HG03196 (cell line): Measurements from ENCODE around the gene HSD17B12.

ENCODE experiments used
- ATAC-seq: cut with Tn5 transposase; IDR thresholded peaks from one replicate; pipeline ENCODE4 v1.9.1; 2021; ENCODE audit not compliant: unreplicated experiment

Gene HSD17B12

GRCh38 chr11:43856993-43857392 lies 176.5 kb downstream of the HSD17B12 start:
- no peak for ATAC-seq

- no peak for ATAC-seq
These were observed 180.6 kb downstream of the HSD17B12 start for GRCh38 chr11:43861141-43861540.

- no peak for ATAC-seq
These were observed 186.0 kb downstream of the HSD17B12 start for GRCh38 chr11:43866520-43866919.

GRCh38 chr11:43866969-43867368 lies 186.4 kb downstream of the HSD17B12 start:
- ATAC-seq = no peak

GRCh38 chr11:43868852-43869567 lies 188.5 kb downstream of the HSD17B12 start:
- ATAC-seq = peak; percentile 100

GRCh38 chr11:43871051-43871450 lies 190.5 kb downstream of the HSD17B12 start:
- no peak for ATAC-seq

GRCh38 chr11:43872995-43873394 lies 192.5 kb downstream of the HSD17B12 start:
- ATAC-seq = no peak

GRCh38 chr11:43874078-43874477 lies 193.5 kb downstream of the HSD17B12 start:
- no peak for ATAC-seq

- peak; percentile 60 for ATAC-seq
These were observed 194.2 kb downstream of the HSD17B12 start for GRCh38 chr11:43874738-43875137.

- no peak for ATAC-seq
These were observed 199.5 kb downstream of the HSD17B12 start for GRCh38 chr11:43879789-43880639.

- peak; percentile 99 for ATAC-seq
These were observed 200.2 kb downstream of the HSD17B12 start, which contains the start of gene ALKBH3 for GRCh38 chr11:43880640-43881159. Gene ALKBH3 (plus strand): TSS chr11:43880831. CDS start chr11:43882653, 1,822 bp downstream.

GRCh38 chr11:43892851-43893250 lies 212.3 kb downstream of the HSD17B12 start:
- ATAC-seq = no peak

GRCh38 chr11:43894546-43894945 lies 214.0 kb downstream of the HSD17B12 start:
- ATAC-seq = no peak

GRCh38 chr11:43895601-43896000 lies 215.1 kb downstream of the HSD17B12 start:
- no peak for ATAC-seq

GRCh38 chr11:43898574-43898973 lies 218.0 kb downstream of the HSD17B12 start:
- no peak for ATAC-seq

- no peak for ATAC-seq
These were observed 218.6 kb downstream of the HSD17B12 start for GRCh38 chr11:43899094-43899493.

GRCh38 chr11:43901551-43901950 lies 221.0 kb downstream of the HSD17B12 start:
- no peak for ATAC-seq

- ATAC-seq = no peak
These were observed 222.5 kb downstream of the HSD17B12 start for GRCh38 chr11:43903078-43903477.

- no peak for ATAC-seq
These were observed 223.4 kb downstream of the HSD17B12 start for GRCh38 chr11:43903969-43904368.

- no peak for ATAC-seq
These were observed 224.4 kb downstream of the HSD17B12 start for GRCh38 chr11:43904742-43905535.

GRCh38 chr11:43905813-43906241 lies 225.3 kb downstream of the HSD17B12 start:
- ATAC-seq = no peak
